ENCODE results near the gene ZFPM1. TPM values are rescaled to one million over a fixed set of nuclear protein-coding genes. Genes with fewer than 3 reads are reported as not detected.

Gene ZFPM1
- total and polyA plus RNA-seq, 8 donors, result 3.6 to 22.5 (median 19.3) TPM

- DNase-seq, result peak in 1 of 6 donors; percentile 39
- H3K27ac ChIP-seq, result no peak overlapping the region
Observed at GRCh38 chr16:88451586-88452481, 1.2 kb upstream of the ZFPM1 start.

GRCh38 chr16:88452482-88453216 is 431 bp upstream of the ZFPM1 start:
- no peaks in the 10 kb centered on the region for H3K36me3 ChIP-seq
- no peak for TF ChIP-seq CTCF (IDR thresholded peaks at IDR 0.05)
- DNase-seq (peak; percentile 96 to 100 (median 99)), FAIRE-seq (no peak), ATAC-seq (peak; percentile 78 to 90 (median 84))
- intact Hi-C loops (cut with DNase I), result no loop called here
- 6 to 7% methylated on average over 57 to 72 of the region's 72 CpGs for WGBS, 2 donors
- peaks cover 0 to 20% (median 8%) of the 10 kb centered on the region in 3 donors for H3K4me1 ChIP-seq
- peak overlapping the region; percentile 19 to 79 (median 50) for H3K4me3 ChIP-seq
- peak overlapping the region in 3 of 4 donors; percentile 35 to 69 (median 49) for H3K27ac ChIP-seq
- no peaks in the 10 kb centered on the region for H3K9me3 ChIP-seq
- no peaks in the 10 kb centered on the region for H3K27me3 ChIP-seq

More at GRCh38 chr16:88451586-88452481, 1.2 kb upstream of the ZFPM1 start:
- no peaks in the 10 kb centered on the region for H3K9me3 ChIP-seq
- no peak for TF ChIP-seq CTCF (IDR thresholded peaks at IDR 0.05)
- no peaks in the 10 kb centered on the region for H3K36me3 ChIP-seq
- 71 to 77% methylated on average over 28 to 30 of the region's 30 CpGs for WGBS, 2 donors
- peaks cover 0 to 13% (median 4%) of the 10 kb centered on the region in 3 donors for H3K4me1 ChIP-seq
- H3K27me3 ChIP-seq, result no peaks in the 10 kb centered on the region
- intact Hi-C loops (cut with DNase I), result no loop called here
- FAIRE-seq, result no peak
- H3K4me3 ChIP-seq, result peak overlapping the region in 1 of 4 donors; percentile 55
- ATAC-seq, result no peak

GRCh38 chr16:88453611-88454522 is 787 bp downstream of the ZFPM1 start:
- Histone ChIP-seq H3K27ac (peak overlapping the region; percentile 49 to 81 (median 68)), H3K36me3 (no peaks in the 10 kb centered on the region), H3K4me1 (peaks cover 0 to 26% (median 12%) of the 10 kb centered on the region in 3 donors), H3K9me3 (no peaks in the 10 kb centered on the region), H3K4me3 (peak overlapping the region; percentile 43 to 79 (median 66)), H3K27me3 (no peaks in the 10 kb centered on the region)
- no peak for FAIRE-seq
- 1 to 2% methylated on average over 45 to 89 of the region's 89 CpGs for WGBS, 2 donors
- no peak for ATAC-seq
- TF ChIP-seq CTCF (IDR thresholded peaks at IDR 0.05), result no peak
- peak in 3 of 6 donors; percentile 49 to 73 (median 71) for DNase-seq
- intact Hi-C loops (cut with DNase I), result no loop called here

- TF ChIP-seq CTCF (IDR thresholded peaks at IDR 0.05), result no peak
- H3K27me3 ChIP-seq, result no peaks in the 10 kb centered on the region
- ATAC-seq (peak; percentile 2 to 18 (median 10)), FAIRE-seq (no peak), DNase-seq (peak in 3 of 6 donors; percentile 57 to 65 (median 59))
- WGBS, 2 donors, result 3 to 5% methylated on average over 27 of the region's 27 CpGs
- peak overlapping the region; percentile 49 to 81 (median 68) for H3K27ac ChIP-seq
- intact Hi-C loops (cut with DNase I), result no loop called here
- no peaks in the 10 kb centered on the region for H3K9me3 ChIP-seq
- H3K36me3 ChIP-seq, result no peaks in the 10 kb centered on the region
- peak overlapping the region; percentile 43 to 79 (median 66) for H3K4me3 ChIP-seq
- peaks cover 0 to 26% (median 16%) of the 10 kb centered on the region in 3 donors for H3K4me1 ChIP-seq
Observed at GRCh38 chr16:88454523-88454947, 1.5 kb downstream of the ZFPM1 start.
